Effector CD4-positive, alpha-beta T cell (primary cell): ENCODE data around the gene CEP72.
"Not testable (repeated sequence)": the region's sequence is repeated elsewhere in the genome, so short reads cannot be mapped to it uniquely, and the experiment has no call there.

Experiments
- DNase-seq: peaks from one replicate; pipeline ENCODE4 v3.0.0-alpha.2; 2020

The CEP72 gene

GRCh38 chr5:673831-674629, 61.9 kb downstream of the CEP72 start:
- no peak for DNase-seq

DNA sequence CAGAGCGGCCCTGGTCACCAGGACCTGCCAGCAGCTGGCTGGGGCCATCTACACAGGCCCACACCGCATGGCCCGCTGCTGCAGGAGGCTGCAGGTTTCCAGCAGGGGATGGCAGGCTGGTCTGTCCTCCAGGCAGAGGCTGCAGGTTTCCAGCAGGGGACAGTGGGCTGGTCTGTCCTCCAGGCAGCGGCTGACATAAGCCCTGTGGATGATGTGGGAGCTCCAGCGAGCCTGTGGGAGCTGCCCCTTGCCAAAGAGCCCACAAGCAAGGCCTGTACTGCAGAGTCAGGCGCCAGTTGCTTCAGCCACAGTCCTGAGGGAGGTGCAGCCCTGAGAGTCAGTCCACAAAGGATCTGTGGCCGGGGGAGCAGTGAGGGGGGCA, 62.5 kb downstream of the CEP72 start:
- DNase-seq, result no peak

- DNase-seq, result no peak
Observed at GRCh38 chr5:675111-675870, 63.2 kb downstream of the CEP72 start.

GRCh38 chr5:675871-676698, 63.9 kb downstream of the CEP72 start:
- DNase-seq, result no peak

- DNase-seq, result no peak
Observed at GRCh38 chr5:676699-677076, 64.5 kb downstream of the CEP72 start.

DNA sequence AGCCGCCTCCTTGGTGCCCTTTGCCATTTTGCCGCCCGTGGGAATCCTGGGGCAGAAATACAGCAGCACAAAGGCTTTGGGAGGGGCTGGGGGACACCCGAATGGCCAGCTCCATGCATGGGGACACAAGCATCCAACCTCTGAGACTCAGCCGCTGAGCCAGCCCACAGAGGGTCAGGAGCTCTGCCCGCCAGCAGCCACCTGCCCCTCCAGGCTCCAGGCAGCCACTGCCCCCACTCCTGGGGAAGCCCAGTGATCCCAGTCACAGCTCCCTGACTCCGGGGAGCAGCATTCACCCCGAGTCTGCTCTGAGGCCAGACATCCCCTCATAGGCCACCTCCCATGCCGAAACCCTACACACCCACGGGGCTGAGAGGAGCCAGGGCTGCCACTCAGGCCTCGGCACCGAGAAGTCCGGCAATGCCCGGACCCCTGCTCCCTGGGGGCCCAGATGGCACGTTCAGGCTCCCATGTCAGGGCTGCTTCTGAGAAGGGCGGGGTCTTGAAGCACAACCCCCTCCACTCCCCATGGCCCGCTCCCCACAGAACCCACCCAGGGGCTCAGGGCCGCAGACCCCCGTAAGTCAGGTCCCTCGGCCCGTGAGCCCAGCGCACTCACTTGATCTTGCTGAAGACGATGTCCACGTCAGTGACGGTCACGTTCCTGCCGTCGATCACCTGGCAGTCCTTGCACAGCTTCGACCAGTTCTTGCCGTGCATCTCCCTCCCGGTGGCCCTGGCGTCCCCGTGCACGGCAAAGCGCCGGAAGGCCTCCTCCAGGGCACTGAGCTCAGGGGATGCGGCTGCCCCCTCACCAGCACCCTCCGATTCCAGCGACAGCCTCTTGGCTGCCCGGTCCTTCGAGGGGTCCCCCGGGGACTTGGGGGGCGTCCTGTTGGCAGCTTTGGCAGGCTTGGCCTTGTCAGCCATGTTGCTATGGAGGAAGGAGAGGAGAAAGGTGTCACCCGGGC, 65.3 kb downstream of the CEP72 start:
- no peak for DNase-seq

- not testable (repeated sequence) for DNase-seq
Observed at GRCh38 chr5:678521-678920, 66.4 kb downstream of the CEP72 start.

DNA sequence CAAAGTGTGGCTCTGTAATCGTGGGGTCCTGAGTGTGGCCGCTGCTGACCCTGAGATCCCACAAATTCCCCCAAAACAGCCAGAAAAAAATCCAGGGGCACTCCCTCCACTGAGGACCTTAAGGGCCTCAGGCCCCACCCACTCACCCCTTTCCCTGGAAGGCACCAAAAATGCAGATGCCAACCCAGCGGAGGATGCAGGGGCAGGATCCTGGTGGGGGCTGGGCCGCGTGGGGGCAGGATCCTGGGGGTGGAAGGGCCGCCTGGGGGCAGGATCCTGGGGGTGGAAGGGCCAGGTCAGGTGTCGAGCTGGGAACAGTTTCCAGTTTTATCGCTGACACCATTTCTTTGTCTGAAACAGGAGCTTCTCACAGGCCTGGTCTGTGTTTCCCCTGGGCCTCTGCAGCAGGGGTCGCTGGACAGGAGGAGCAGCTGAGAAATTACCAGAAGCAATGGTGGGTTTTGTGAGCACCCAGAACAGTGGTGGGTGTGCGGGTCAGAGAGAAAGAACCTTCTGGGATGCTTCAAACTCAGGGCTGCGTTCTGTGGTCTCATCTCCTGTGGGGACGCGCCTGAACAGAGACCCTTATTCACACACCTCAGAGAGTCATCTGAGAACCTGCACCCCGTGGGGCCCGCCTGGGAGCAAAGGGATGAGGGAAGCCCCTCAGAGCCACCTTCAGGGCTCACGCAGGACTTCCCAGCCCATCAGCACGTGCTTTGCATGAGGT, 67.2 kb downstream of the CEP72 start:
- DNase-seq, result not testable (repeated sequence)

DNA sequence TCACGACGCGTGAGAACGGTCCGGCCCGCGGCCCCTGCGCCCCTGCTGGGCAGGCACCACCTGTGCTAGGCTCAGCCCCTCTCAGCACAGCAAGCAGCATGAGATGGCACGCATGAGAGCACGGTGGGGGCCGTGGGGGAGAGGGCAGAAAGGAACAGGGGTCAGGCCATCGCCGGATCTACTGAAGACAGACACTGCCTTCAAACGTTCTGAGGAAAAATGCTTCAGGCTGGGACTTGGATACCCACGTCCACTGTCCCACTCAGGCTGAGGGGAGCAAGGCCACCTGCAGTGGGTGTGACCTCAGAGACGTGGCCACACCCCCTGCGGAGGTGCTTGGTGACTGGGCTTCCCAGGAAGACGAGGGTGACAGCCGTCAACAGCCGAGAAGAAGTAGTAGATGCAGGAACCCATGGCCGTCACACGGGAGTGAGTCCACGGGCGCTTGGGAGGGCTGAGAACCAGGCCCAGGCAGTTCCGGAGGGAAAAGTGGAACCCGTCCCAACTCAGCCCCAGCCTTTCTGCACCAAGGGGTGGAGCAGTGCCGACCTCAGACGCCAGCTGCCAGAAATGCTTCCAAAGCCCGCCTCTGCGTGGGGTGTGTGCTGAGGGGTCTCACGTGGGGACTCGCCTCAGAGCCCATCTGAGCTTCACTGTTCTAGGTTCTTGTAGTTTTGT, 68.1 kb downstream of the CEP72 start:
- DNase-seq, result not testable (repeated sequence)

DNA sequence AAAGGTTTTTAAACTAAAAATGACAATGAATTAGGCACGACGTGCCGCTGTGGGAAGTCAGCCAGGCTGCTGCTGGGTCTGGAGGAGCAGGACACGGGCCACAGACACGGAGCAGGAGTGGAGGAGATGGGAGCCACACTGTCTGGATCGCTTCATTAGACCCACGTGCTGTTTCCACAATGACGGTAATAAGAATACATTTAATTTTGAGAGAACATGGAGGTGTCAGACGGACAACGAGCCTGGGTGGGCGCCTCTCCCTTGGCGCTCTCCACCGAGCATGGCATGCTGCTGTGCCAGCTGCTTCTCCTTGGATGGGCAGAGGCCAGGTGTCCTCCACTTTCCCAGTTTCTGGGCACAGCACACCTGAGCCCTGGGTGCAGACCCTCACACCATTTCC, 68.7 kb downstream of the CEP72 start:
- DNase-seq, result not testable (repeated sequence)

DNA sequence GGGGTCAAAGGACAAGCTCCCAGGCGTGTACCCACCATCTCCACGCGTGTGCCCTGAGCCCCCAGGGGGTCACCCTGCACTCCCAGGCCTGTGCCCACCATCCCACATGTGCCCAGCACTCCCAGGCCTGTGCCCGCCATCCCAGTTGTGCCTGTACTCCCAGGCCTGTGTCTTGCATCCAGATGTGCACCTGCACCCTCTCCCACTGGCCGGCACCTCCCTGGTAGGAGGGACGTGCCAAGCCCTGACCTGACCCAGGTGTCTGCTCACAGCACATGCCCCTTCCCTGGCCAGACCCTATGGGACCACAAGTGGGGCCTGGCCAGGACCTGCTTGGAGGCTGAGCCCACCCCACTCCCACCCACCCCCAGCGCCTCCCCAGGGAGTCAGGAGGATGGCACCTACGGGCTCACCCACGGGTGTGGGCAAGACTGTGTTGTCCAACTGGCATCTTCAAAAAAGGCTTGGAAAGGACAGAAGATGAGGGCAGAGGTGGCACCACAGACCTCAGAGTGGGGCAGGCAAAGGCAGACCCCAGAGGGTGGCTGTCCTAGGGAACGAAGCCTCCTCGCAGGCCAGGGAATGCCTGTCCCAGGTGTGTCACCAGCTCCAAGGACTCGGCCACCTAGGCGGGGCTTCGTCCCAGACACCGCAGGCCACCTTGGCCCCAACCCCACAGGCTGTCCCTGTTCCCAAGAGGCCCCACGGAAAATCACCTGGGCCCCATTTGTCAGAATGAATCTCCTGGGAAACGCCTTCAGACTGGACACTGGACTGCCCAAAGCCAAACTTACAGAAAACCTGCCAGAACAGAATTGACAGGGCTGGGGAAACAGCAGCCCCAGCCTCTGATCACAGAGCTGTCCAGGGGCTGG, 69.4 kb downstream of the CEP72 start:
- DNase-seq, result not testable (repeated sequence)

DNA sequence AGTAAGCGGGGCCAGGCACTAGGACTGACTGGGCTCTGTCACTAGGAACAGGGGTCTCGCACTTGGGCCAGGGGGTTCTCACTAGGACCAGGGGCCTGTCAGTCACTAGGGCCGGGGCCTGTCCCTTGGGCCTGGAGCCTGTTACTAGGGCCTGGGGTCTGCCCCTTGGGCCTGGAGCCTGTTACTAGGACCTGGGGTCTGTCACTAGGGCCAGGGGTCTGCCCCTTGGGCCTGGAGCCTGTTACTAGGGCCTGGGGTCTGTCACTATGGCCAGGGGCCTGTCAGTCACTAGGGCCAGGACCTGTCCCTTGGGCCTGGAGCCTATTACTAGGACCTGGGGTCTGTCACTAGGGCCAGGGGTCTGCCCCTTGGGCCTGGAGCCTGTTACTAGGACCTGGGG, 70.1 kb downstream of the CEP72 start:
- DNase-seq, result not testable (repeated sequence)

DNA sequence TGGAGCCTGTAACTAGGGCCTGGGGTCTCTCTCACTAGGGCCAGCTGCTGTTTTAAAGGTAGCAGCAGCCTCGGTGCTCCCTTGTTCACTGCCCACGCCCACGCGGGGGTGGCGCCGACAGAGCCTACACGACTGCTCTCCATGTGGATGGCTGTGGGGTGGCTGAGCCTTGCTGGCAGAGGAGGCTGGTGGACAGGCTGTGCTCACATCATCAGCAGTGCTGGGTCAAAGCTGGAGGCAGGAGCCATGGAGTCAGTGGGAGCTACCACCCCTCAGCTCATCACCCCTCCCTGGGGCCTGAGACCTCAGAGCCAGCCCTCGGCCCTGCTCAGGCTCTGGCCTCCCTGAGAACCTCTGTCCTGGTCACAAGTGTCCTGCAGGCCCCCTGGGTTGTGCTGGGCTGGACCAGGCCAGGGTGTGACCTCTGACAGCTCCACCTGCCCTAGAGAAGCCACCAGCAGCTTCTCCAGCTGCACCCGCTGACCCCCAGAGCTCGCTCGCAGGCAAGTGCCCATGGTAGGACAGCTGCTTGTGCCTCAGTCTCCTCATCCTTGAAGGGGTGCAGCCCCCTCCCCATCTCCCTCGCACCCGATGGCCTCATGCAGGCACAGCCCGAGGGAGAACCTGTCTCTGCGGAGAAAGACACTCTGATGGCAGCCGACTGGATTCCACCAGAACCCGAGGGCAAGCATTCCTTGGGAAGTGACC, 70.7 kb downstream of the CEP72 start:
- not testable (repeated sequence) for DNase-seq

DNA sequence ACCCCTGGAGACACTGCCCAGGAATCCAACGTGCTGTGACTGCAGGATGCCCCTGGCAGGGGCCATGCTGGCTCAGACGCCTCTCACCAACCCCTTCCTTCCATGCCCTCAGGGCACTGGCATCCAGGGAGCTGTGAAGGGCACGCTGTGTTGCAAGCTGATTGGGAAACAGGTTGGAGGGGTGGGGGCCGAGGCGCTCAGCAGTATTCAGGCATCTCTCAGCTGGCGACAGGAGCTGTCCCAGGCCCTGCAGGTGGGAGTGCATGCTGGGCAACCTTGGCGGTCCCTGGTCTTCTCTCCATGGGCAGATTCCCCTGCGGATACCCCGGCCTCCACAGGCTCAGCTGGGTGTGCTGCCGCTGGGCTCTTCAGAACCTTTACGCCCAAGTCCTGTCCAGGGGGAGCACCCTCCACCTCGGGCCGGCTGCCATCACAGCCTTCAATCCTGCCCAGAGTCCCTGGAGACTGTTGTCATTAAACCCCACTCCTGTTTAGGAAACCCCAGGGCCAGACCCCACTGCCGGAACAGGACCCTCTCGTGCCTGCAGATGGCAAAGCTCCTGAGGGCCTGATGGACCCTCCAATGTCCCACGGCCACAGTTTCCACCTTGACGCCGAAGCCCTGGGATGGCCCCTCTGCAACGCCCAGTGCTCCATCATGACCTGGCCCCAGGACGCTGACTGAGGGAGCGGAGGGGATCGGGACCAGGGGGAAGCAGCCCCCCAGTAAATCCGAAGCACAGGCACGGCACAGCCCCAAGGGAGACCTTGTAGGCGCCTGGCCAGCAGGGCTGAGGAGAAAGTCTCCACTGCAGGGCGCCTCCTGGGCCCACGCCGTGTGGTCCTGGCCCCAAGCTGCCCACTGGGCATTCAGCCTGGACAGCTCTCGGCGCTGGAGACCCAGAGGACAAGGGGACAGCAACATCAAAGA, 71.7 kb downstream of the CEP72 start:
- no peak for DNase-seq

- no peak for DNase-seq
Observed at GRCh38 chr5:684751-685216, 72.6 kb downstream of the CEP72 start.

GRCh38 chr5:685262-686171, 73.4 kb downstream of the CEP72 start:
- no peak for DNase-seq

GRCh38 chr5:686172-686523, 74.0 kb downstream of the CEP72 start:
- not testable (repeated sequence) for DNase-seq
